ENCODE measurements around the gene NLRC3. TPM values are rescaled to one million over a fixed set of nuclear protein-coding genes. Genes with fewer than 3 reads are reported as not detected.

The NLRC3 gene
- total and polyA plus RNA-seq, 2 experiments from 2014 or later = 0.11 TPM; not detected in 1

DNA sequence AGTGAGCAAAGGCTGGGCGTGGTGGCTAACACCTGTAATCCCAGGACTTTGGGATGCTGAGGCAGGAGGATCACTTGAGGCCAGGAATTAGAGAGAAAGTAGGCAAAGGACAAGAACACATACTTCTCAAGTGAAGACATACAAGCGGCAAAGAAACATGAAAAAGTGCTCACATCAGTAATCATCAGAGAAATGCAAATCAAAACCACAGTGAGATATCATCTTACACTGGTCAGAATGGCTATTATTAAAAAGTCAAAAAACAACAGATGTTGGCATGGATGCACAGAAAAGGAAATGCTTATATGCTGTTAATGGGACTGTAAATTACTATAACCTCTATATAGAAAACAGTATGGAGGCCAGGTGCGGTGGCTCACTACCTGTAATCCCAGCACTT, 46.4 kb upstream of the NLRC3 start:
- H3K9me2 ChIP-seq (ENCODE audit: insufficient read depth) = no peaks in the 10 kb centered on the region
- 97 to 100% methylated on average over 3 of the region's 3 CpGs for WGBS, 2 experiments (ENCODE audit: low coverage in 1 of 2, low lambda C conversion rate in 2 of 2, missing lambda C conversion rate in 2 of 2)
- no peak overlapping the region for H3K4me3 ChIP-seq
- H3K36me3 ChIP-seq (ENCODE audit: low read depth) = no peaks in the 10 kb centered on the region
- no peaks in the 10 kb centered on the region for H4K20me1 ChIP-seq (ENCODE audit: insufficient read depth)
- TF ChIP-seq EZH2 (IDR thresholded peaks at IDR 0.05; ENCODE audit: insufficient read depth, poor library complexity, severe bottlenecking) (no peak), EZH2phosphoT487 (IDR thresholded peaks at IDR 0.05; ENCODE audit: insufficient read depth, low read depth) (no peak)
- no peak overlapping the region for H2AFZ ChIP-seq
- no peaks in the 10 kb centered on the region for H3K27me3 ChIP-seq (replicated peaks; ENCODE audit: insufficient read depth)
- no peaks in the 10 kb centered on the region for H3K4me1 ChIP-seq (ENCODE audit: insufficient read depth)
- H3K79me2 ChIP-seq (ENCODE audit: insufficient read depth) = peaks cover 30% of the 10 kb centered on the region
- no peaks in the 10 kb centered on the region for H3K9me3 ChIP-seq (ENCODE audit: low read depth)
- peaks cover 14% of the 10 kb centered on the region for H3F3A ChIP-seq (ENCODE audit: insufficient read depth)
- H3K4me2 ChIP-seq (ENCODE audit: unreplicated experiment) = no peak overlapping the region
- H3K27ac ChIP-seq = no peak overlapping the region
- no peak overlapping the region for H3K9ac ChIP-seq
- DNase-seq = no peak
- in situ Hi-C loops (cut with MboI) = no loop called here

DNA sequence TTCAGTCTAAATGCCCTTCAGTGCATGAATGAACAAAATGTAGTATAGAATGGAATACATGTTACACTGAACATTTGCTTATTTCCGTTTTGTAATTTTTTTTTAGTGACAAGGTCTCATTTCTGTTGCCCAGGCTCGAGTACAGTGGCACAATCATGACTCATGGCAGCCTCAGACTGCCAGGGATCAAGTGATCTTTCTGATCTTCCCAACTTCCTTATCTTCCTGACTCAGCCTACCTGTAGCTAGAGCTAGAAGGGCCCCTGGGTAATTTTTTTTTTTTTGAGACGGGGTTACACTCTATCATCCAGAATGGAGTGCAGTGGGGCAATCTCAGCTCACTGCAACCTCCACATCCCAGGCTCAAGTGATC, 41.6 kb upstream of the NLRC3 start:
- Histone ChIP-seq H3K27ac (no peak overlapping the region), H3F3A (ENCODE audit: insufficient read depth) (no peaks in the 10 kb centered on the region), H3K4me1 (ENCODE audit: insufficient read depth) (no peaks in the 10 kb centered on the region), H3K36me3 (ENCODE audit: low read depth) (no peaks in the 10 kb centered on the region), H3K4me2 (ENCODE audit: unreplicated experiment) (no peak overlapping the region), H3K9ac (no peak overlapping the region), H2AFZ (no peak overlapping the region), H3K4me3 (no peak overlapping the region), H3K9me3 (ENCODE audit: low read depth) (no peaks in the 10 kb centered on the region), H3K9me2 (ENCODE audit: insufficient read depth) (no peaks in the 10 kb centered on the region), H3K27me3 (replicated peaks; ENCODE audit: insufficient read depth) (no peaks in the 10 kb centered on the region), H3K79me2 (ENCODE audit: insufficient read depth) (peaks cover 68% of the 10 kb centered on the region), H4K20me1 (ENCODE audit: insufficient read depth) (no peaks in the 10 kb centered on the region)
- WGBS, 2 experiments (ENCODE audit: low coverage in 1 of 2, low lambda C conversion rate in 2 of 2, missing lambda C conversion rate in 2 of 2) = 64 to 67% methylated on average over 3 of the region's 3 CpGs
- DNase-seq = peak; percentile 10
- no peak for TF ChIP-seq EZH2 (IDR thresholded peaks at IDR 0.05; ENCODE audit: insufficient read depth, poor library complexity, severe bottlenecking)
- TF ChIP-seq EZH2phosphoT487 (IDR thresholded peaks at IDR 0.05; ENCODE audit: insufficient read depth, low read depth) = no peak
- in situ Hi-C loops (cut with MboI) = no loop called here

DNA sequence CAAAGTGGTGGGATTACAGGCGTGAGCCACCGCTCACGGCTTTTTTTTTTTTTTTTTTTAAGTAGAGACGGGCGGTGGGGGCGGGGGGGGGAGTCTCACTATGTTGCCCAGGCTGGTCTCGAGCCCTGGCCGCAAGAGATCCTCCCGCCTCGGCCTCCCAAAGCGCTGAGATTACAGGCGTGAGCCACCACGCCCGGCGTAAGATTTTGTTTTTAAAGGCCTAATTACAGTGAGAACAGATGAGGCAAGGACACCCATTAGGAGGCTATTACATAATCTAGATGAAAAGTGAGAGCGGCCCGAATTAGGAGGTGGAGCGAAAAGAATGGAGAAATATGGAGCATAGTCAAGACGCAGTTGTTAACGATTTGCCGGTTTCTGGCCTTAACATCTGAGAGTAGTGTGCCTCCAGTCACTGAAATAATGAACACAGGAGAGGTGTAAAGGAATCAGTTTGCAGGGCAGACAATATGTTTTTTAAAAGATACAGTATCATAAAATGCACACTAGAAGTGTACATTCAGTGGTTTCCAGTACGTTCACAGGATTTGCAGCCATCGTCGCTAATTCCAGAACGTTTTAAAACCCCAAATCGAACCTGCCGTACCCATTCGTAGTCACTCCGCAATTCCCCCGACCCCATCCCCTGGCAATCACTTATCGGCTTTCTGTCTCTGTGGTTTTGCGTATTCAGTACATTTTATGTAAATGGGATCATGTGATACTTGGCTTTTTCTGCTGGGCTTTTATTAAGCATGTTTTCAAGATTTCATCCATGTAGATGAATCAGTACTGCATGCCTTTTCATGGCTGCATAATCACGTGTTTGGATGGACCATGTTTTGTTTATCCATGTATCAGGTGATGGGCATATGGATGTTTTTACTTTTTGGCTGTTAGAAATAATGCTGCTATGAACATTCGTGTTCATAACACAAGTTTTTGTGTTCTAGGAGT, 35.6 kb upstream of the NLRC3 start:
- Histone ChIP-seq H3K27me3 (replicated peaks; ENCODE audit: insufficient read depth) (no peaks in the 10 kb centered on the region), H3K4me2 (ENCODE audit: unreplicated experiment) (peak overlapping the region; percentile 74), H3K36me3 (ENCODE audit: low read depth) (no peaks in the 10 kb centered on the region), H3K9me2 (ENCODE audit: insufficient read depth) (no peaks in the 10 kb centered on the region), H3K27ac (no peak overlapping the region), H3K9ac (peak overlapping the region; percentile 82), H3K4me1 (ENCODE audit: insufficient read depth) (0 out of 2 replicates have a peak, but pooled peaks cover 5% of the 10 kb centered on the region), H2AFZ (peak overlapping the region; percentile 95), H3K9me3 (ENCODE audit: low read depth) (no peaks in the 10 kb centered on the region), H3K4me3 (peak overlapping the region; percentile 93), H3K79me2 (ENCODE audit: insufficient read depth) (peaks cover 60% of the 10 kb centered on the region), H4K20me1 (ENCODE audit: insufficient read depth) (no peaks in the 10 kb centered on the region), H3F3A (ENCODE audit: insufficient read depth) (no peaks in the 10 kb centered on the region)
- TF ChIP-seq EZH2phosphoT487 (IDR thresholded peaks at IDR 0.05; ENCODE audit: insufficient read depth, low read depth) (no peak), EZH2 (IDR thresholded peaks at IDR 0.05; ENCODE audit: insufficient read depth, poor library complexity, severe bottlenecking) (no peak)
- 58 to 65% methylated on average over 24 to 34 of the region's 34 CpGs for WGBS, 2 experiments (ENCODE audit: low coverage in 1 of 2, low lambda C conversion rate in 2 of 2, missing lambda C conversion rate in 2 of 2)
- peak; percentile 26 for DNase-seq
- in situ Hi-C loops (cut with MboI) = no loop called here

DNA sequence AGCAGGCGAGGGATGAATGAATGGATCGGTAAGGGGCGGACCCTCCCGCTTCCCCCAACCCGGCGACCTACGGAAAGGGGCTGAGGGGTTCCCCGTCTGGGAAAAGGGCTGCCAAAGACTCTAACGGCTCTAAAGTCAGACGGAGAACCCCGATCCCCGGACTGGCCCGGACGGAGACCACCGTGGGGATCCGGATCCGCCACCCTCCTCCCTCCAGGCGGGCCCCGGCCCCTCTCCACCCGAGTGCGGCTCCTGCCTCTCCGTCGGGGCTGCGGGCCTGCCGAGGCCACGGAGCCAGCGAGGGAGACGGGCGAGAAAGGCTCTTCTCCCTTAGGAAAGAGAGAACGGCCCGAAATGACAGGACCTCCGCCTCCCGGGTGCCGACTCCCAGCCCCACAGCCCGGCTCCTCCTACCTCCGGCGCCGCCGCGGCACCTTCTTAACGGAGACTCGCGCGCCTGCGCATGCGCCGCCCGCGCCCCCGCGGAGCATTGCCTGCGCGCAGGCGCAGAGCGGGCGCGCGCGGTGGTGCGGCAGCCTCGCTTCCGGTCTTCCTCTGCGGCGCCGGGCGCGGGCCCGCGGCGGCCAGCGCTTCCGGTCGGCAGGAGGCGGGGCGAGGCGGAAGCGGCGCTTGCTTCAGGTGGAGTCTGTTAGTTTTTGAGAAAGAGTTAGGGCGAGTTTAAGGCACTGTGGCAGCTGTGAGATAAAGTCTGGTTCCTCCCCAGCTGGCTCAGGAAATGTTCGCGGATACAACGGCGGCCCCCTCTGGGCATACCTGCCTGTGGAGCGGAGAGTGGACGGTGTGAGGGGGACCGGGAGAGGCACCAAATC, 34.2 kb upstream of the NLRC3 start, which contains the start of gene SLX4:
TSS of gene SLX4 (minus strand) at position 461 of the 830 bp plus-strand sequence. CDS start 2,642 bp downstream, outside the sequence.
- H3K27me3 ChIP-seq (replicated peaks; ENCODE audit: insufficient read depth) = no peaks in the 10 kb centered on the region
- no peak for TF ChIP-seq EZH2 (IDR thresholded peaks at IDR 0.05; ENCODE audit: insufficient read depth, poor library complexity, severe bottlenecking)
- 0 out of 2 replicates have a peak, but pooled peaks cover 5% of the 10 kb centered on the region for H3K4me1 ChIP-seq (ENCODE audit: insufficient read depth)
- peak within 1 kb of the TSS; percentile 82 for H3K9ac ChIP-seq
- H3K36me3 ChIP-seq (ENCODE audit: low read depth) = no peaks in the 10 kb centered on the region
- peaks cover 47% of the 10 kb centered on the region for H3K79me2 ChIP-seq (ENCODE audit: insufficient read depth)
- H3K4me2 ChIP-seq (ENCODE audit: unreplicated experiment) = peak within 1 kb of the TSS; percentile 88
- no peaks in the 10 kb centered on the region for H3F3A ChIP-seq (ENCODE audit: insufficient read depth)
- in situ Hi-C loops (cut with MboI) = no loop called here
- H3K4me3 ChIP-seq = peak within 1 kb of the TSS; percentile 93
- no peak within 1 kb of the TSS for H3K27ac ChIP-seq
- 1% methylated on average over 78 to 84 of the region's 86 CpGs for WGBS, 2 experiments (ENCODE audit: low coverage in 1 of 2, low lambda C conversion rate in 2 of 2, missing lambda C conversion rate in 2 of 2)
- peak within 1 kb of the TSS; percentile 98 for H2AFZ ChIP-seq
- no peaks in the 10 kb centered on the region for H4K20me1 ChIP-seq (ENCODE audit: insufficient read depth)
- no peaks in the 10 kb centered on the region for H3K9me2 ChIP-seq (ENCODE audit: insufficient read depth)
- no peaks in the 10 kb centered on the region for H3K9me3 ChIP-seq (ENCODE audit: low read depth)
- peak; percentile 97 for DNase-seq
